K562 (cell line): Measurements from ENCODE around the gene MYG1. TPM values are rescaled to one million over a fixed set of nuclear protein-coding genes. Genes with fewer than 3 reads are reported as not detected.

Experiments used
- ATAC-seq: fragments of 200-7000 bp; cut with Tn5 transposase; 3 replicates; pipeline ENCODE4 v1.9.1; 2020; ENCODE audit warnings: moderate library complexity
- BruUV-seq: library from RNA; stranded (reverse); fragments of 400-500 nt; replicated peaks from 2 replicates; lab custom pipeline; 2021; lab: Mats Ljungman, UMichigan
- CTCF ChIA-PET: fragments of 300-600 bp; formaldehyde crosslinking; extraction: SDS; loops from one replicate; lab custom pipeline; 2021; ENCODE audit warnings: low intra/inter-chr PET ratio; lab: Yijun Ruan, JAX
- POLR2A ChIA-PET: fragments of 300-600, 350-650 bp; sonication (Branson Sonifier 250); formaldehyde crosslinking; extraction: SDS; loops from one replicate; lab custom pipeline; 2021; ENCODE audit warnings: antibody characterized with exemption, inconsistent platforms; lab: Yijun Ruan, JAX
- DNase-seq, 4 experiments: peaks; one replicate each; pipeline versions ENCODE4 v3.0.0 to v3.0.0-alpha.2; 2011 to 2018; ENCODE audit warnings: low spot score in 3 of 4, mixed read lengths in 3 of 4; ENCODE audit errors: extremely low read depth in 1 of 4
- FAIRE-seq: peaks from 2 replicates; lab custom pipeline; 2011; peaks lifted over from hg19 to GRCh38; lab: Jason Lieb, UNC
- H2AFZ ChIP-seq: 2 replicates; pipeline ENCODE4 v1.6.0; 2011; ENCODE audit warnings: low read depth, low read length, control low read depth, inconsistent platforms
- H3K27ac ChIP-seq: fragments of 200-600 bp; 3 replicates; pipeline ENCODE4 v1.8.0; 2011; ENCODE audit warnings: low read depth, mild to moderate bottlenecking, control low read depth, inconsistent platforms, low read length, moderate library complexity, mixed read lengths; ENCODE audit errors: extremely low read depth
- H3K27me3 ChIP-seq, 2 experiments: fragments of 300-600 bp in 1 of 2; 2 replicates in 1 of 2; 3 replicates in 1 of 2; pipeline versions ENCODE4 v1.6.0 to v1.8.0; 2011; ENCODE audit warnings: inconsistent platforms in 2 of 2, low read length in 2 of 2, mild to moderate bottlenecking in 1 of 2, mixed read lengths in 1 of 2, moderate library complexity in 1 of 2; ENCODE audit not compliant: control insufficient read depth in 2 of 2, insufficient read depth in 2 of 2
- H3K36me3 ChIP-seq: fragments of 300-600 bp; 3 replicates; pipeline ENCODE4 v1.8.0; 2011; ENCODE audit warnings: mild to moderate bottlenecking, low read length, inconsistent platforms; ENCODE audit not compliant: control insufficient read depth, insufficient read depth
- H3K4me1 ChIP-seq, 2 experiments: fragments of 200-600 bp in 1 of 2; replicated peaks in 1 of 2; 2 replicates in 1 of 2; 3 replicates in 1 of 2; pipeline versions ENCODE4 v1.5.1 to v1.8.0; 2011; ENCODE audit warnings: inconsistent platforms in 2 of 2, low read length in 2 of 2, mild to moderate bottlenecking in 1 of 2, mixed read lengths in 1 of 2, moderate library complexity in 1 of 2; ENCODE audit not compliant: control insufficient read depth in 2 of 2, insufficient read depth in 2 of 2
- H3K4me2 ChIP-seq: 2 replicates; pipeline ENCODE4 v1.6.1; 2011; ENCODE audit warnings: low read length, control low read depth, inconsistent platforms, mixed read lengths; ENCODE audit not compliant: insufficient read depth
- H3K4me3 ChIP-seq: fragments of 200-600 bp; sonication (generic), shearing (Covaris generic); 2 replicates; pipeline ENCODE4 v1.5.1; 2016; ENCODE audit warnings: control low read depth, inconsistent platforms
- H3K79me2 ChIP-seq: fragments of 200-600 bp; 3 replicates; pipeline ENCODE4 v1.8.0; 2011; ENCODE audit warnings: low read length, inconsistent platforms; ENCODE audit not compliant: control insufficient read depth, insufficient read depth
- H3K9ac ChIP-seq, 2 experiments: 2 replicates each; pipeline versions ENCODE4 v1.6.0 to v1.6.1; 2011; ENCODE audit warnings: low read depth in 2 of 2, low read length in 2 of 2, control low read depth in 1 of 2, inconsistent platforms in 1 of 2, mild to moderate bottlenecking in 1 of 2, mixed read lengths in 1 of 2; ENCODE audit not compliant: insufficient read depth in 1 of 2
- H3K9me1 ChIP-seq: one replicate; pipeline ENCODE4 v1.6.0; 2011; ENCODE audit warnings: inconsistent platforms, mild to moderate bottlenecking, low read length, moderate library complexity; ENCODE audit not compliant: control insufficient read depth, insufficient read depth
- H3K9me3 ChIP-seq: replicated peaks from 2 replicates; pipeline ENCODE4 v1.5.1; 2011; ENCODE audit warnings: low read depth, low read length, inconsistent platforms; ENCODE audit not compliant: control insufficient read depth, insufficient read depth
- H4K20me1 ChIP-seq: replicated peaks from 2 replicates; pipeline ENCODE4 v1.6.1; 2011; ENCODE audit warnings: low read length, inconsistent platforms, mixed read lengths; ENCODE audit not compliant: control insufficient read depth, insufficient read depth
- C11orf30 ChIP-seq: fragments of 450-650 bp; IDR thresholded peaks from 2 replicates; pipeline ENCODE4 v1.6.1; 2016; ENCODE audit warnings: low read depth, mild to moderate bottlenecking
- CTCF ChIP-seq, 3 experiments: IDR thresholded peaks in 2 of 3; conservative IDR thresholded peaks in 1 of 3; 2 replicates each; pipeline ENCODE4 v1.5.1; 2011 to 2012; ENCODE audit warnings: low read length in 3 of 3, mild to moderate bottlenecking in 3 of 3, control low read depth in 2 of 3, improper control_type of control experiment in 1 of 3, inconsistent platforms in 1 of 3, low read depth in 1 of 3, mixed read lengths in 1 of 3, moderate library complexity in 1 of 3; ENCODE audit not compliant: insufficient read depth in 2 of 3
- PATZ1 ChIP-seq: fragments of 250-450 bp; sonication (Bioruptor Pico); IDR thresholded peaks from 2 replicates; pipeline ENCODE4 v1.5.0; 2020; ENCODE audit warnings: mild to moderate bottlenecking, borderline replicate concordance
- PHB2 ChIP-seq: fragments of 450-650 bp; IDR thresholded peaks from 2 replicates; pipeline ENCODE4 v1.6.1; 2017; ENCODE audit warnings: low read depth
- SIN3A ChIP-seq, 2 experiments: fragments of 150-350 bp in 1 of 2; IDR thresholded peaks; 2 replicates each; pipeline ENCODE4 v1.6.1; 2011 to 2016; ENCODE audit warnings: borderline replicate concordance in 2 of 2, low read depth in 2 of 2, low read length in 2 of 2, mild to moderate bottlenecking in 2 of 2, moderate library complexity in 2 of 2; ENCODE audit not compliant: control insufficient read depth in 1 of 2
- TFE3 ChIP-seq: fragments of 450-650 bp; formaldehyde crosslinking; IDR thresholded peaks from 2 replicates; pipeline ENCODE4 v1.4.0; 2020; ENCODE audit warnings: mild to moderate bottlenecking, mixed read lengths
- ZFPM2 ChIP-seq: fragments of 250-450 bp; sonication (Bioruptor Pico); IDR thresholded peaks from 2 replicates; pipeline ENCODE4 v1.5.1; 2022; ENCODE audit warnings: mild to moderate bottlenecking
- ZHX1 ChIP-seq: fragments of 150-350 bp; conservative IDR thresholded peaks from 2 replicates; pipeline ENCODE4 v1.6.1; 2014; ENCODE audit warnings: low read length
- ZNF175 ChIP-seq: fragments of 200-800 bp; sonication (Bioruptor generic); IDR thresholded peaks from 2 replicates; pipeline ENCODE4 v1.6.1; 2016; ENCODE audit warnings: low read depth, mild to moderate bottlenecking, missing genetic modification characterization, missing compliant biosample characterization
- WGBS: fragments of 100-300 bp; shearing (Covaris generic); methylation state at CpG from one replicate; pipeline ENCODE4 v1.1.6; 2016; ENCODE audit warnings: low coverage, mixed read lengths; ENCODE audit not compliant: insufficient coverage; ENCODE audit errors: missing lambda C conversion rate; 5-methylcytosine and 5-hydroxymethylcytosine counted together
- in situ Hi-C: fragments of 300-500 bp; cut with MboI; formaldehyde crosslinking; loops from 4 replicates; pipeline ENCODE4 v1.15.0; 2018; ENCODE audit warnings: inconsistent platforms, mixed read lengths
- intact Hi-C: fragments of 100-400 bp; cut with micrococcal nuclease; formaldehyde crosslinking; loops from 2 replicates; pipeline ENCODE4 v1.14.2; 2022
- polyA plus RNA-seq, 8 experiments: library from polyadenylated mRNA; depleted of rRNA in 4 of 8; stranded (reverse) in 5 of 8; unstranded in 3 of 8; fragments of >200 nt; fragmentation: Nextera tagmentation in 2 of 8; fragmentation: Illumina TruSeq in 1 of 8; extraction: Ambion mirVana in 2 of 8; extraction: Trizol in 1 of 8; gene quantifications; 2 replicates each; pipeline versions ENCODE4 v1.2.1 to v1.2.3, GENCODE V29; 2011 to 2014; ENCODE audit warnings: inconsistent platforms in 1 of 8, missing spikeins in 1 of 8
- total RNA-seq, 7 experiments: library from RNA; depleted of rRNA in 6 of 7; stranded (reverse); fragments of >200 nt in 6 of 7; fragmentation: Illumina TruSeq in 2 of 7; extraction: Trizol in 2 of 7; gene quantifications; 2 replicates each; pipeline versions ENCODE4 v1.2.1 to v1.2.3, GENCODE V29; 2011 to 2021; ENCODE audit warnings: low replicate concordance in 1 of 7

Gene MYG1
- total and polyA plus RNA-seq, 9 of the 15 experiments (the other 6 are each of a cell fraction or from before 2014, with no cell fraction given) = 0.45 to 5.6 (median 2.1) TPM

GRCh38 chr12:53327435-53328042 lies 28.0 kb downstream of the MYG1 start:
- Histone ChIP-seq H3K27me3 (no peaks in the 10 kb centered on the region), H3K9me1 (no peaks in the 10 kb centered on the region), H3K4me2 (no peak overlapping the region), H3K4me1 (peaks cover 19 to 46% of the 10 kb centered on the region in 2 experiments), H3K9ac (peak overlapping the region in 1 of 2 experiments; percentile 49; a peak in 1 of 4 replicates), H2AFZ (peak overlapping the region; percentile 44; the same call in 1 of the 2 replicates), H3K36me3 (no peaks in the 10 kb centered on the region), H3K4me3 (no peak overlapping the region), H4K20me1 (no peaks in the 10 kb centered on the region), H3K27ac (no peak overlapping the region; the same call in 2 of the 3 replicates), H3K79me2 (no peaks in the 10 kb centered on the region), H3K9me3 (no peaks in the 10 kb centered on the region)
- intact Hi-C loops (loop anchor here (10.0 kb wide), 1 partner anchor 97 kb away; the partner anchor contains the start of gene AMHR2), in situ Hi-C loops (loop anchor here (10.0 kb wide), 1 partner anchor 177 kb away; the partner anchor contains the start of genes NPFF and TARBP2)
- BruUV-seq = no TSS peak
- POLR2A ChIA-PET = interaction anchor here (0.6 to 2.4 kb wide), 9 partner anchors 7 to 134 kb away, joined by 3 to 10 read pairs (median 5); no protein-coding TSS in a partner anchor
- WGBS = 55% methylated on average over 3 of the region's 3 CpGs
- ATAC-seq = no peak
- peak in 3 of 4 experiments; percentile 42 to 56 (median 42) for DNase-seq
- no peak for FAIRE-seq
- CTCF ChIA-PET = interaction anchor here (0.6 to 1.7 kb wide), 6 partner anchors 17 to 288 kb away, joined by 3 to 11 read pairs (median 4); no protein-coding TSS in a partner anchor
- peak; percentile 40 to 64 (median 55); a peak in 5 of 6 replicates for TF ChIP-seq CTCF (IDR thresholded peaks at IDR 0.05 in 2 of 3, conservative IDR thresholded peaks at IDR 0.05 in 1 of 3; ENCODE audit: insufficient read depth in 2 of 3, low read depth in 1 of 3, low read length in 3 of 3)
- TF ChIP-seq PATZ1 = no peak
- no peak for TF ChIP-seq ZHX1
- no peak for TF ChIP-seq TFE3
- no peak for TF ChIP-seq SIN3A (IDR thresholded peaks at IDR 0.05; ENCODE audit: borderline replicate concordance in 2 of 2, control insufficient read depth in 1 of 2, low read depth in 2 of 2, low read length in 2 of 2)
- no peak for TF ChIP-seq ZNF175
- TF ChIP-seq ZFPM2 (CRISPR knock-in tag) = no peak
- TF ChIP-seq C11orf30 = no peak
- no peak for TF ChIP-seq PHB2
